GM12875 (cell line): ENCODE data around the gene GRK5.
A peak's percentile ranks its signal among the peaks of the same experiment; 100 is the strongest.

Experiments used
- H3K4me3 ChIP-seq: one replicate; pipeline ENCODE4 v1.5.1; 2011; ENCODE audit warnings: low read depth, low read length, control low read depth
- TF ChIP-seq, protein P1 (sequence below): IDR thresholded peaks from 2 replicates; pipeline ENCODE4 v1.5.1; 2011; ENCODE audit warnings: low read depth, mild to moderate bottlenecking, control low read depth, inconsistent platforms, low read length, moderate library complexity, borderline replicate concordance; ENCODE audit not compliant: insufficient read depth

GRK5 gene

DNA sequence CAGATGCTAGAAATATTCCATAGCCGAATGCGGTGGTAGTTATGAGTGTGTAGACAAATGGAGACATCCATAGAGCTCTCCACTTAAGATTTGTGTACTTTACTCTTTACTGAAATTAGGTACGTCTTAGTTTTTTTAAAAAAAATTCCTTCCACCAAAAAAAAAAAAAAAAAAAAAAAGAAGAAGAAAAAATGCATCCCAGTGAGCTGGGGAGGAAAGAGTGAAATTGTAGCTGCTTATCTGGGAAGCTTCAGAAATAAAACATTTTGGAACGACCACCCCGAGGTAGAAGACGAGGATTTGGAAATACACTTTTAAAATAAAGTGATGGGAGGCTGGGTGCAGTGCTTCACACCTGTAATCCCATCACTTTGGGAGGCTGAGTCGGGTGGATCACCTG lies 281.3 kb downstream of the GRK5 start:
- TF ChIP-seq, protein P1, sequence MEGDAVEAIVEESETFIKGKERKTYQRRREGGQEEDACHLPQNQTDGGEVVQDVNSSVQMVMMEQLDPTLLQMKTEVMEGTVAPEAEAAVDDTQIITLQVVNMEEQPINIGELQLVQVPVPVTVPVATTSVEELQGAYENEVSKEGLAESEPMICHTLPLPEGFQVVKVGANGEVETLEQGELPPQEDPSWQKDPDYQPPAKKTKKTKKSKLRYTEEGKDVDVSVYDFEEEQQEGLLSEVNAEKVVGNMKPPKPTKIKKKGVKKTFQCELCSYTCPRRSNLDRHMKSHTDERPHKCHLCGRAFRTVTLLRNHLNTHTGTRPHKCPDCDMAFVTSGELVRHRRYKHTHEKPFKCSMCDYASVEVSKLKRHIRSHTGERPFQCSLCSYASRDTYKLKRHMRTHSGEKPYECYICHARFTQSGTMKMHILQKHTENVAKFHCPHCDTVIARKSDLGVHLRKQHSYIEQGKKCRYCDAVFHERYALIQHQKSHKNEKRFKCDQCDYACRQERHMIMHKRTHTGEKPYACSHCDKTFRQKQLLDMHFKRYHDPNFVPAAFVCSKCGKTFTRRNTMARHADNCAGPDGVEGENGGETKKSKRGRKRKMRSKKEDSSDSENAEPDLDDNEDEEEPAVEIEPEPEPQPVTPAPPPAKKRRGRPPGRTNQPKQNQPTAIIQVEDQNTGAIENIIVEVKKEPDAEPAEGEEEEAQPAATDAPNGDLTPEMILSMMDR, result no peak

DNA sequence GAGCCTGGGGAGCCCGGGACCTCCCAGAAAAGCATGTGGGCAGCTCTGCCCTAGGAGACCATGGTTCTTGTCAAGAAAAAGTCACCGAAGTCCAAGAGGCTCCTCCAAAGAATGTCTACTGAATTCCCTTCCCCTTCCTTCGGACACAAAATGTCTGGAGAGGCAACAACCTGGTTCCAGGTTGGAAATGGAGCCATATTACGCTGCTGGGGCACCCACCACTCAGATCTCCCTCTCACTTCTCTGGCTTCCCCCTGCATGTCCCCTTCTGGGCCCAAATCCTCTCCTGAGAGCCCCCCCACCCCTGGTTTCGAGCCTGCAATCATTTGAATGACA lies 282.6 kb downstream of the GRK5 start:
- peak overlapping the region; percentile 58 for H3K4me3 ChIP-seq
- TF ChIP-seq, protein P1, result no peak

More for the DNA sequence above, 281.3 kb downstream of the GRK5 start:
- H3K4me3 ChIP-seq, result no peak overlapping the region

DNA sequence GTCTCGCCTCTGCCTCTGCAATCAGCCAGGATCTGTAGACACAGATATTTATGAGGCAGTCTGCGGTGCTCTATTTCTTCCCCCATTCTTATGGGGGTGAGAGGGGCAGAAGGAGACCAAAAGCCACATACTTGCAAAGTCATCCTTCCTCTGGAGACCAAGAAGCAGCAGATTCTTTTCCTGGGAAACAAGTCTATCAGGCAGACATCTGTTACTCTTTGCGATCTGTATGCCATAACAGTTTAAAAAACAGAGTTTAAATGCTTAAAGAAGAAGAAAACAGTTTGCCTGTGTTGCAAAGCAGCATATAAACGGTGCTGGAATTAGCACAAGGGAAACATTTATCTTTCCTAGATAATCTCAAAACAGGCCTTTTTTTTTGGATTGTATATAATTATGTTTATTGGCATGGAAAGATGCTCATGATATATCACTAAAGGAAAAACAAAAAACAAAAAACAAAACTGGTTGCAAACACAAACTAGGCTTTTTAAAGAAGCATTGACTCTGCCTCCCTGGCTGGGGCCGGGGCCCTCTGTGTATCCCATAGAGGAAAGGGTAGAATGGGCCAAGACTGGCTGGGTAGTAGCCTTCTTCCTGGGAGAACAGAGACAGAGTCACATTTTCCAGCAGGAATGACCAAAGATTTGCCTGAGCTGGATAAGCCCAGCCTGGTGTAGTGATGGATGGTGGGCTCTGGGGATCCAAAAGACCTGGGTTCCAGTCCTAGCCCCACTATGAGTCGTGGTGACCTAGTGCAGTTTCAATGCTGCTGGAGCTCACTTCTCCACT lies 284.8 kb downstream of the GRK5 start:
- TF ChIP-seq, protein P1, result no peak
- H3K4me3 ChIP-seq, result no peak overlapping the region

DNA sequence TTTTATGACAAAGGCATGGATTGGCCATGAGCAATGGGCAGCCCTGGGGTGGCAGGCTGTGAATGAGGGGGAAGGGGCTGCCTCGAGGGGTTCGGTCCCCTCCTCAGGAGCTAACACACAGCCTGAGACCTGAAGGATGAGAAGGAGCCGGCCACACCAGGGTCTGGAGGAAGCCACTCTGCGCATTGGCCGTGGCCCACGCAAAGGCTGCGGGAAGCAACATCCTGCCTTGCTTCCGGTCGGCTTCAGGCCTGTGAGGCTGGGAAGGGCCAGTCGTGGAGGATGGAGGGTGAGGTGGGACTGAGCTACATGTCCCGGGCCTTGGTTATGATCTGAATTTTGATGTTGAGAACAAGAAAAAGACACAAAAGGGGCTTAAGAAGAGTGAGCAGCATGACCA lies 285.8 kb downstream of the GRK5 start:
- no peak overlapping the region for H3K4me3 ChIP-seq
- TF ChIP-seq, protein P1, result no peak

DNA sequence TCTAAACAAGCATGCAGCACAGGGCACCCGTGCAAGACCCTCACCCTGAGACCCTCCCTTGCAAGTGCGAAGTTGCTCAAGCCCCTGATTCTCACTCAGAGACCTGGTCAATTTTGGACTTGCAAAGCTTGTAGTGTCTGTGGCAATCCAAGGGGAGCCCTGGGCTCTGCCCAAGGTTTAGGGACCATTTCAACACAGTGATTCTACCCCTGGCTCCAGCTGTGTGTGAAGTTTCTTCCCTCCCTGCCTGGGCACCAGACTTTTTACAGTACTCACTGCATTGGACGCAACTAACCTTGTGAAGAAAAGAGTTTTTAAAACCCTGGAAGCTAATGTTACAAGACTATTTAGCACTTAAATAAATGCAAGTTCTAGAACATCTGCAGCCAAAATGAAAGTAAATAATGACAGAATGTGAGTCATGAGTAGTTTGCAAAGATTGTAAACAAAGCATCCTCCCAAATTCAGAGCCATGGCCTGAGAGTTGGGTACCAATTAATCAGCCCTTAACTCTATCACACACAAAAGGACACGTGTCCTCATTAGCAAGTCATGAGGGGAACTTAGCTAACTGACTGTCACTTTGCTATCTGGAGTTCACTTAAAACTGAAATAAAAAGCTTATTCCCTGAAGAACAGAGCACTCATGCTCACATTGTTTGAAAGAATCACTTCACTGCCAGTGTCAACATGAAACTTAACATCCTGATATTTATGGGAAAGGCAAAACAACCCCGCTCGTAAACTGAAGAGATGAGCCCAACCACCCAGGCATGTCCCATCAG lies 287.1 kb downstream of the GRK5 start:
- TF ChIP-seq, protein P1, result no peak
- H3K4me3 ChIP-seq, result no peak overlapping the region

DNA sequence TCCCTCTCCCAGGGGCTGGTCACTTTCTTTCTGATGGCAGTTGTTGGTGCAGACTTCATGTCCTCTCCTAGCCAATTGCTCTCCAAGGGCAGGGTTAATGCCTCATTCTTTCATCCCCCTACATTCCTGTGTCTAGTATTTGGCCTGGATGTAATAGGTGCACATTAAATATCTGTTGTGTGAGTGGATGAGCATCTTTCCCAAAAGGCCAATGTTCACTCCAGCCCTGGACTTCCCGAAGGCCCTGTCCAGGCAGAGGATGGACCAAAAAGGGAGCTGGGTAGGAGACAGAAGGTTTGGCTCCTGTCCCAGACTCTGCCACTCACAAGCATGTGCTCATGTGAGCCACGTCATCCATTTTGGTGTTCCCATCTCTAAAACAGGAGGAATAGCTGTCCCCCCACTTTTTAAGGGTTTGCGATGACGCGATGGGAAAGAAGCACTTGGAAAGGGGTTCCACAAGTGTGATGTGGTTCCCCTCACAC lies 287.7 kb downstream of the GRK5 start:
- TF ChIP-seq, protein P1, result no peak

More for the DNA sequence above, 287.7 kb downstream of the GRK5 start:
- H3K4me3 ChIP-seq, result no peak overlapping the region
